GM12891 (cell line): Measurements from ENCODE around the gene KLHL1.

ENCODE experiments used
- DNase-seq: peaks from one replicate; pipeline ENCODE4 v3.0.0; 2011; ENCODE audit warnings: low spot score; ENCODE audit not compliant: insufficient read length
- FAIRE-seq: peaks from 2 replicates; lab custom pipeline; 2011; peaks lifted over from hg19 to GRCh38; lab: Jason Lieb, UNC
- PAX5 ChIP-seq: IDR thresholded peaks from 2 replicates; pipeline ENCODE4 v1.6.1; 2011; ENCODE audit warnings: low read length, moderate library complexity, mild to moderate bottlenecking; ENCODE audit not compliant: insufficient read depth, severe bottlenecking
- POLR2A ChIP-seq: IDR thresholded peaks from 2 replicates; pipeline ENCODE4 v1.6.1; 2011; ENCODE audit warnings: low read depth, low read length, control low read depth
- POLR2AphosphoS5 ChIP-seq: IDR thresholded peaks from 2 replicates; pipeline ENCODE4 v1.6.1; 2011; ENCODE audit warnings: low read depth, low read length, control low read depth
- POU2F2 ChIP-seq: IDR thresholded peaks from 2 replicates; pipeline ENCODE4 v1.6.1; 2011; ENCODE audit warnings: low read depth, mild to moderate bottlenecking, control low read depth, low read length, moderate library complexity
- SPI1 ChIP-seq: IDR thresholded peaks from 2 replicates; pipeline ENCODE4 v1.6.1; 2011; ENCODE audit warnings: low read depth, low read length, control low read depth
- TAF1 ChIP-seq: IDR thresholded peaks from 2 replicates; pipeline ENCODE4 v1.6.1; 2011; ENCODE audit warnings: low read depth, low read length, control low read depth

KLHL1 gene

GRCh38 chr13:69956349-69956748 lies 151.9 kb downstream of the KLHL1 start:
- no peak for FAIRE-seq
- TF ChIP-seq SPI1 (no peak), TAF1 (no peak), POLR2AphosphoS5 (no peak), POLR2A (no peak), PAX5 (no peak), POU2F2 (no peak)
- no peak for DNase-seq

- DNase-seq (no peak), FAIRE-seq (no peak)
- TF ChIP-seq SPI1 (no peak), POLR2AphosphoS5 (no peak), TAF1 (no peak), PAX5 (no peak), POLR2A (no peak), POU2F2 (no peak)
Observed at GRCh38 chr13:69955271-69955670, 153.0 kb downstream of the KLHL1 start.

GRCh38 chr13:69951412-69951811 lies 156.8 kb downstream of the KLHL1 start:
- TF ChIP-seq SPI1 (peak; percentile 80), TAF1 (no peak)
- DNase-seq (no peak), FAIRE-seq (no peak)

GRCh38 chr13:69950160-69950559 lies 158.1 kb downstream of the KLHL1 start:
- peak; percentile 20 for FAIRE-seq
- DNase-seq: no peak
- TF ChIP-seq POU2F2 (no peak), TAF1 (no peak), POLR2AphosphoS5 (no peak)

- TF ChIP-seq PAX5: no peak
- TF ChIP-seq POLR2AphosphoS5: no peak
- TF ChIP-seq TAF1: no peak
- peak; percentile 99 for TF ChIP-seq SPI1
- no peak for TF ChIP-seq POLR2A
- TF ChIP-seq POU2F2: no peak
- DNase-seq (no peak), FAIRE-seq (peak; percentile 16)
Observed at GRCh38 chr13:69948016-69948415, 160.2 kb downstream of the KLHL1 start.

GRCh38 chr13:69947582-69947981 lies 160.7 kb downstream of the KLHL1 start:
- DNase-seq: no peak
- no peak for TF ChIP-seq POU2F2
- TF ChIP-seq POLR2AphosphoS5: no peak
- no peak for TF ChIP-seq POLR2A
- peak; percentile 24 for TF ChIP-seq PAX5
- no peak for TF ChIP-seq TAF1
- TF ChIP-seq SPI1: no peak
- FAIRE-seq: no peak

- no peak for TF ChIP-seq TAF1
- no peak for TF ChIP-seq POLR2A
- no peak for TF ChIP-seq POU2F2
- TF ChIP-seq POLR2AphosphoS5: no peak
- TF ChIP-seq SPI1: no peak
- TF ChIP-seq PAX5: no peak
- FAIRE-seq (no peak), DNase-seq (no peak)
Observed at GRCh38 chr13:69946511-69946910, 161.7 kb downstream of the KLHL1 start.

- DNase-seq (no peak), FAIRE-seq (peak; percentile 20)
- TF ChIP-seq POLR2AphosphoS5 (no peak), SPI1 (no peak), POLR2A (no peak), PAX5 (no peak), TAF1 (no peak), POU2F2 (no peak)
Observed at GRCh38 chr13:69935043-69935442, 173.2 kb downstream of the KLHL1 start.

- no peak for TF ChIP-seq POLR2A
- no peak for TF ChIP-seq PAX5
- TF ChIP-seq SPI1: no peak
- no peak for TF ChIP-seq POU2F2
- TF ChIP-seq POLR2AphosphoS5: no peak
- TF ChIP-seq TAF1: no peak
- FAIRE-seq: no peak
Observed at GRCh38 chr13:69928262-69928661, 180.0 kb downstream of the KLHL1 start.

GRCh38 chr13:69921156-69921555 lies 187.1 kb downstream of the KLHL1 start:
- TF ChIP-seq PAX5 (no peak), POU2F2 (no peak), SPI1 (no peak), POLR2AphosphoS5 (no peak), POLR2A (no peak), TAF1 (no peak)
- FAIRE-seq (no peak), DNase-seq (no peak)

More at GRCh38 chr13:69928262-69928661, 180.0 kb downstream of the KLHL1 start:
- DNase-seq: no peak

- FAIRE-seq: no peak
- no peak for DNase-seq
- no peak for TF ChIP-seq PAX5
- no peak for TF ChIP-seq SPI1
- TF ChIP-seq POLR2A: no peak
- no peak for TF ChIP-seq POU2F2
- no peak for TF ChIP-seq TAF1
- no peak for TF ChIP-seq POLR2AphosphoS5
Observed at GRCh38 chr13:69912630-69913029, 195.6 kb downstream of the KLHL1 start.
